GM21786 (cell line): Measurements from ENCODE around the gene ZNF107.
"Not testable (repeated sequence)": the region's sequence is repeated elsewhere in the genome, so short reads cannot be mapped to it uniquely, and the experiment has no call there.

Experiments
- ATAC-seq: cut with Tn5 transposase; IDR thresholded peaks from one replicate; pipeline ENCODE4 v1.9.1; 2021; ENCODE audit not compliant: unreplicated experiment

The ZNF107 gene

DNA sequence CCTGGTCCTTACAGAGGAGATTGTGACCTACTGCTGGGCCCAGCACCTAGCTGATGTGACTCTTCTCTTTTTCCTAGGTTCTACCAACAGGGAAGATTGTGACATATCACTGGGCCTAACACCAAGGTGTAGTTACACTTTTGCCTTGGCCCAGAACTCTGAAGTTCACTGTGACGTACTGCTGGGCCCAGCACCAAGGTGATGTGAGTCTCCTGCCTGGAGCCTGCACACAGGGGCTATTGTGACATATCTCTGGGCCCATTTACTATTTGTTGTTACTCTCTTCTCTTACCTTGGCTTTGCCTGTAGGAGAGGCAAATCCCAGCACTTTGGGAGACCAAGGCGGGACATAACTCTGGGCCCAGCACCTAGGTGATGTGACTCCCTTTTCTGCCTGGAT, 23.1 kb upstream of the ZNF107 start:
- ATAC-seq = no peak

DNA sequence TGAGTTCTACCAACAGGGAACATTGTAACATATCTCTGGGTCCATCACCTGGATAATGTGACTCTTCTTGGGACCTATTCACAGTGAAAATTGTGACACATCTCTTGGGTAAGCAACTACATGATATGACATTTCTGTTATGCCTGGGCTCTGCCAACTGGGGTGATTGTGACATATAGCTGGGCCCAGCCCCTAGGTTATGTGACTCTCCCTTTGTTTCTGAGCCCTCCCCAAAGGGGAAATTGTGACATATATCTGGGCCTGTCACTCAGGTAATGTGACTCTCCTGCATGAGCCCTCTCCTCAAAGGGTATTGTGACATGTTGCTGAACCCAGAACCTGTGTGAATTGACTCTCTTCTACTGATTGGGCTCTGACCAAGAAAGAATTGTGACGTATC, 22.4 kb upstream of the ZNF107 start:
- no peak for ATAC-seq

DNA sequence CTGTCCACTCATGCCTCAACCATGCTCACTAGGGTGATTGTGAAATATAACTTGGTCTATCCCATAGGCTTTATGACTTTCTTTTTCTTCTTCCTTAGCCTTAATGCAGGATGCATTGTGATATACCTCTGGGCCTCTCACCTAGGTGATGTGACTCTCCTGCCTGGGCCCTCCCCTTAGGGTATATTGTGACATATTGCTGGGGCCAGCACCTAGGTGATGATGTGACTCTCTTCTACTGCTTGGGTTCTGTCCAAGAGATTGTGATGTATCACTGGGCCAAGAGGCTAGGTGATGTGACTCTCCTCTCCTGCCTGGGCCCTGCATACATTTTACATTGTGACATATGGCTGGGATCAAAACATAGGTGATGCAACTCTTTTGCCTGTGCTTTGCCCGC, 14.7 kb upstream of the ZNF107 start:
- no peak for ATAC-seq

DNA sequence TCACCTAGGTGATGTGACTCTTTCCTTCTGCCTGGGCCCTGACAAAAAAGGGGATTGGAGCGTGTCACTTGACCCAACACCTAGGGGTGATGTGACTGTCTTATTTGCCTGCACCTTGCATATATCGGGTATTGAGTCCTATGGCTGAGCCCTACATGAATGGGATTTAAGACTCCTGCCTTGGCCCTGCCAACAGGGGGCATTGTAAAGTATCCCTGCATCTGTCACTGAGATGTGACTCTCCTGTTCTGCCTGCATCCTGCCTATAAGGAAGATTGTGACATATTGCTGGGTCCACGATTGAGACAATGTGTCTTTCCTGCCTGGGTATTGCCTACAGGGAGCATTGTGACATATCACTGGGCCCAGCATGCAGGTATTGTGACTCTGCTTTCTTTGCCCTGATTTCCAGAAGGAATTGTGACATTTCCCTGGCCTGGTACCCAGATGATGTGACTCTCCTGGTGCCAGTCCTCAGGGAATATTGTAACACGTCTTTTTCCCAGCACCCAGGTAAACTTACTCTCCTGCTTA, 14.2 kb upstream of the ZNF107 start:
- ATAC-seq = no peak

DNA sequence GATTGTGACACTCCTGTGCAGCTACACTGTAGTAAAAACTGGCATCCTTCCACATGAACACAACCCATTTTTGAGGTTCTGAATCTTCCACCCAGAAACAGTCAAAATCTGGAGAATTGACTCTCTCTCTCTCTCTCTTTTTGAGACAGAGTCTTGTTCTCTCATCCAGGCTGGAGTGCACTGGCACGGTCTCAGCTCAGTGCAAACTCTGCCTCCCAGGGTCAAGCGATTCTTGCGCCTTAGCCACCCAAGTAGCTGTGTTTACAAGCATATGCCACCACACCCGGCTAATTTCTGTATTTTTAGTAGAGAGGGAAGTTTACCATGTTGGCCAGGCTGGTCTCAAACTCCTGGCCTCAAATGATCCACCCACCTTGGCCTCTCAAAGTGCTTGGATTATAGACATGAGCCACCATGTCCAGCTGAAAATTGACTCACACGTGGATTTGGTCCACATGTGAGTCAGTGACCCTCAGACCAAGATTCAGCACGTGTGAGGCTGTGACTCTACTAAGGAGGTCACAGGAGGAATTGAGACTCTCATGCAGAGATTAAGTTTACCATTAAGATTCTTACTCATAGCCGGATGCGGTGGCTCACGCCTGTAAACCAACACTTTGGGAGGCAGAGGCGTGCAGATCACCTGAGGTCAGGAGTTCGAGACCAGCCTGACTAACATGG, 12.1 kb upstream of the ZNF107 start:
- no peak for ATAC-seq

DNA sequence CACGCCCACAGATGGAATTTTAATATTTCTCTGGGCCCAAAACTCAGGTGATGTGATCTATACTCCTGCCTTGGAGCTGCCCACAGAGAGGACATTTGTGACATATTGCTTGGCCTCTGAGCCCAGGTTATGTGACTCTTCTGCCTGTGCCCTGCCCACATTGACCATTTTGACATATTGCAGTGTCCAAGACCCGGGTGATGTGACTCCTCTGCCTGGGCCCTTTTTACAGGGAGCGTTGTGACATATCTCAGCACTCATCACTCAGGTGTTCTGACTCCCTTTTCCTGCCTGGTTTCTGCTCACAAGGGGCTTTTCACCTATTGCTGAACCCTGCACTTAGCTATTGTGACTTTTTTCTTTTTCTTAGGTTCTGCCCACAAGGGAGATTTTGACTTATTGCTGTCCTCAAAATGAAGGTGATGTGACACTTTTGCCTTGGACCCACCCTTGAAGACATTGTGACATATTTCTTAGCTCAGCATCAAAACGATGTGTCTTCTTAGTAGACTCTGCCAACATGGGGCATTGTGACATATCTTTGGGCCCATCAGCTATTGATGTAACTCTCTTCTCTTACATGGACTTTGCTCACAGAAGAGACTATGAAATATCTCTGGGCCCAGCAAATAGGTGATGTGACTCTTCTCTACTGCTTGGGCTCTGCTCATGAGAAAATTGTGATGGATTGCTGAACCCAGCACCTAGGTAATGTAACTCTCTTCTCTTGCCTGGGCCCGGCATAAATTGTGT, 11.0 kb upstream of the ZNF107 start:
- no peak for ATAC-seq

DNA sequence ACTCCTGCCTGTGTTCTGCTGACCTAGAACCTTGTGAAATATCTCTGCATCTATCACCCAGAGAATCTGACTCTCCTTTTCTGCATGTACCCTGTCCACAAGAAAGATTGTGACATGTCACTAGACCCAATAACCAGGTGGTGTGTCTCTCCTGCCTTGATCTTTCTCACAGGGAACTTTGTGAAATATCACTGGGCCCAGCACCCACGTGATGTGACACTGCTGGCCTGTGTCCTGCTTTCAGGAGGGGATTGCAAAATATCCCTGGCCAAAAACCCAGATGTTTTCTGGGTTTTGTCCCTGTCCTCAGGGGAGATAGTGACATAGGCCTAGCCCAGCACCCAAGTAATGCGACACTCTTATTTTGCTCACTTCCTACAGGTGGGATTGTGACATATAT, 10.1 kb upstream of the ZNF107 start:
- no peak for ATAC-seq

DNA sequence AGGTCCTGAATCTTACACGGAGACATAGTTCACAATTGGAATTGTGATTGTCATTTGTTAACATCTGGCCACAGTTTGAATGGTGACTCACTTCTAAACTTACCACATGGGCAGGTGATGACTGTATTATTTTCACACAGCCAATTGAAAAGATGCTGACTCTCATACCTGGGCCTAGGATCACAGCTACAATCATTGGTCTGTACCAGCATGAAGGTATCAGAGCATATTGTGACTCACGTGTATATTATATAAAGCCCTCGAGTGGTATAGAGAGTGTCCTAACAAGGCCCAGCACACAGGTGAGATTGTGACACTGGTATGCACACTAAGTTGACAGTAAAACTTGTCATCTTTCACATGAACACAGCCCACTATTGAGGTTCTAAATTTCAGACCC, 9.4 kb upstream of the ZNF107 start:
- ATAC-seq = no peak

DNA sequence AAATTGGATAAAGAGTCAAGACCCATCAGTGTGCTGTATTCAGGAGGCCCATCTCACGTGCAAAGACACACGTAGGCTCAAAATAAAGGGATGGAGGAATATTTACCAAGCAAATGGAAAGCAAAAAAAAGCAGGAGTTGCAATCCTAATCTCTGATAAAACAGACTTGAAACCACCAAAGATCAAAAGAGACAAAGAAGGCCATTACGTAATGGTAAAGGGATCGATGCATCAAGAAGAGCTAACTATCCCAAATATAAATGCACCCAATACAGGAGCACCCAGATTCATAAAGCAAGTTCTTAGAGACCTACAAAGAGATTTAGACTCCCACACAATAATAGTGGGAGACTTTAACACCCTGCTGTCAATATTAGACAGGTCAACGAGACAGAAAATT, 3.8 kb upstream of the ZNF107 start:
- not testable (repeated sequence) for ATAC-seq

DNA sequence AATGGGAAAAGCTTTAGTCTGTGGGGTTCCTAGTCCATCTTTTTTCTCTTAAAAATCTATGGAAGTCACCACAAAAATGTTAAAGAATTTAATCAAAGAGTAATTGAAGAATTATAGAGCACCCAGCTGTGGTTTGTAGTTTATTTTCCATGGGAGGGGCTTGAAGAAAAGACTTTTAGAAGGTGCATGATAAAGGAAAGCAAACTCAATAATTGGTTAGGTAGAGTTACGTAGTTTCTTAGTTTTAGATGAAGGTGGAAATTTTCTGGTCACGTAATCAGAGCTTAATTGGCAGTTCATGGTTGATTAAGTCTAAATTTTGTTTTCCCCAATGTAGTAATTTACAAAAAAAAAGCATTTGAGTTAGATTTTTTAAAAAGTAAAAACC, 724 bp downstream of the ZNF107 start:
- no peak for ATAC-seq

DNA sequence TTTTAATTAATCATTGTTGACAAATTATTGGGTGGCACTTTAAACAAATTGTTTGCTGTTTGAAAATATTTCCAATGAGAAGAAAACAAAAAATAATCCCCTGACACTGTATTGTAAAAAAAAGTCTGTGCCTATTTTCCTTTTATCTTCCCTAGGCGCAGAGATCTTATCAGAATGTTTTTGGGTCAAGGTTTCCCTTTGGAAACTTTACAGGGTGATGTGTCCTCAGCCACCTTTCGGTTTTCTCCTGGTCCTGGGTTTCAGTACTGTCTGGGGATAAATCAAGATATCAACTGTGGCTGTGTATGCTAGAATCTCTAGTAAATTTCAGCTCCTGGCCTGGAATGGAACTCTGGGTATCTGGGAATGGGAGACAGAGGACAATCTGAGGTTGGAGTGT, 1.4 kb downstream of the ZNF107 start:
- no peak for ATAC-seq

DNA sequence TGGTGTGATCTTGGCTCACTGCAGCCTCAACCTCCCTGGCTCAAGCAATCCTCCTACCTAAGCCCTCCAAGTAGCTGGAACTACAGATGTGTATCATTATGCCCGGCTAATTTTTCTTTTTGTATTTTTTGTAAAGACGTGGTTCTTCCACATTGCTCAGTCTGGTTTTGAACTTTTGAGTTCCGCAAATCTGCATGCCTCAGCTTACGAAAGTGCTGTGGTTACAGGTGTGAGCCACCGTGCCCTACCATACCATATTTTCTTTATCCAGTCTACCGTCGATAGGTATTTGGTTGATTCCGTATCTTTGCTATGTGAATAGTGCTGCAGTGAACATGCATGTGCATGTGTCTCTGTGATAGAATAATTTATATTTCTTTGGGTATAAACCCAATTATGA, 6.5 kb downstream of the ZNF107 start:
- no peak for ATAC-seq

DNA sequence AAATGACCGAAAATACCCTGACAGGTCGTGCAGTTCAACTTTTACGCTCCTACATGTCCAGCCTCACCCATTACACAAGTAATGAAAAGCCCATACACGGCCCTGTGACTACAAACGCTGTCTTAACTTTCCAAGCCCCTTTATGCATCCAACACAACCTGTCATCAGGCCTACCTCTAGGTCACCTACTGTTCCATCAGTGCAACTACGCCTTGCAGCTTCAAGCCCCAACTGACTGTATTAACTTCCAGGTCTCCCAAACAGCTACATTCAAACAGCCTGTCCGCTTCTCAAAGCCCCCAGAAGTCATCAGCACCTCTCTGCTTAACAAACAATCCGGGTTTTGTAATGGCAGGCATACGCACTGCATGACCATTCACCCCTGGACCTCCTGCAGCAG, 19.2 kb downstream of the ZNF107 start:
- no peak for ATAC-seq

DNA sequence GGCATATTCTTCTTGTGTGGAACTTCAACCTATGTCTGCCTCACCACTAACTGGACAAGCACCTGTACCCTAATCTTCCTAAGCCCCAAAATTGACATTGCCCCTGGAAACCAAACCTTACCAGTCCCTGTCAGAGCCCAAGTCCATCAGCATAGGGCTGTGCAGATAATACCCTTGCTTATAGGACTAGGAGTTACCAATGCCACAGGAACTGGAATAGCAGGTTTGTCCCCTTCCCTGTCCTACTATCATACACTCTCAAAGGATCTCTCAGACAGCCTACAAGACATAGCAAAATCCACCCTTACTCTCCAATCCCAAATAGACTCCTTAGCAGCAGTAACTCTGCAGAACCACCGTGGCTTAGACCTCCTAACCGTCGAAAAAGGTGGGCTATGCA, 19.8 kb downstream of the ZNF107 start:
- no peak for ATAC-seq

DNA sequence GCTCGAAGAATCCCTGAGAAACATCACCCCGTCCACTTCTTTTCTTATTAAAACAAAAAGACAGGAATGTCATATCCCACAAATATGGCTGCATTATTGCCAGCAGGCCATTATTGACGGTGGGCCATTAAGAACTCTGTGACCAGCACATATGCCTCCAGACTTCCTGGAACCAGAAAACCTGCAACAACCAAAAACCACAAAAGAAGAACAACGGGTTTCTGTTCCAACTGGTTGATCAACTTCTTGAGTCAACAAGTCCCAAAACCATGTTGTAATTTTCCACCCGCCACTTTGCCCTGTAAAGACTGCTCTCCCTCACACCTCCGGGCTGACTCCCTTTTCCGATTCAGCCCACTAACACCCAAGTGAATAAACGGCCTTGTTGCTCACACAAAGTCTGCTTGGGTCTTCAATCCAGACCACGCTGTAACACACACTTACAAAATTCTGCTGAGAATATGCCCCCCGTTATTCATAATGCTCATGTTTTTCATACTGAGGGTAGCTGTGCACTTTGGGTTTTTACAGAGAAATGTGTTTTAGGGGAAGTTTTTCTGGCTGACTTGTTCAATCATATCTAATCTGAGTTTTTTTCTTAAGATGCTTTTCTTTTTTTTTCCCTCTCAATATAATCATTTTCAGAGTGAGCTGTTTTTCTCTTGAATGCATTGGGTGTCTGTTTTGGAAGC, 20.7 kb downstream of the ZNF107 start:
- peak; percentile 68 for ATAC-seq

DNA sequence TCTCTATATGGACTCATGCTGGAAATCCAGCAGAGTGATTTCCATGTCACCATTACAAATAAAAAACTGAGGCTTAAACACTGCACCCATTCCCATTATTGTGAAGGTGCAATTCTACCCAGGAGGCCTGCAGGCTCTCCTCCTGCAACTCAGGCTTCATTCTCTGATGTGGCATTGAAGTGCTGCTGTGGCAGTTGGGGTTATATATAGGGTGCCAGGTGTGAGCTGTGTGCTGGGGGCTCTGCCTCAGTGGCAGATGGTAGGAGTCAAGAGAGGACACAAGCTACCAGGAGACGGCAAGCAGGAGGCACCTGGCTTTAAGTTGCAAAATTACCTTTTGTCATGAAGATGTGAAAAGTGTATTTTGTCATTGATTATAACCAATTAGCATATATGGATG, 21.3 kb downstream of the ZNF107 start:
- no peak for ATAC-seq

DNA sequence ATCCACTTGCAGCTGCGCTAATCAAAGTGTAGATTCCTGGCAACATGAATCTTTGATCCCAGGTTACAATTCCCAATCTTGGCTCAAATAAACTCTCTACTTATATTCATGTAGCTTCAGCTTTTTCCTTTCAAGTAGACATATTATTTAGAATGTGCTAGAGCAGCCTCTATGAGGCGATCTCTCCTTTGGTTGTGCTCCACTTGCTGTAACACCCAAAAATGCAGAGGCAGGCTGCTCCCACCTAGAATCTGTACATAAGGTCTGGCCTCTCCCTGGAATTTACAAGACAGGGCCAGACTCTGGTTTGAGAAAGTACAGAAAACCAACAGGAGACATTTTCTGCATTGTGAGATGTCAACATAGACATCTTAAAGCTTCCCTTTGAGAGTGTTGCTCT, 23.1 kb downstream of the ZNF107 start:
- ATAC-seq = no peak

DNA sequence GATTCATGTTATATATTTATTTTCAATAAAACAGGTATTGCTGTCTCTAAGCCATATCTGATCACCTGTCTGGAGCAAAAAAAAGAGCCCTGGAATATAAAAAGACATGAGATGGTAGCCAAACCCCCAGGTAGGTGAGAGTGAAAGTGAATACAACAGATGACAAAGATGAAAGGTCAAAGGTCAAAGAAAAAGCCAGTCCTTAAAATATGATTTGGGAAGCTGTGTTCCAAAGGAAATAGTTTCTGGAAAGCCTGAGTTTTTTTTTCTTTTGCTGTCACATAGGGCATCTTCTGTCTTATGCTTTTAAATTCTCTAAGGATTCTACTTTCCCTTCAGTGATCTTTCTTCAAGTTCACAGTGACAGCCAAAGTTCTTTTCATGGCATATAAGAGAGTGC, 25.9 kb downstream of the ZNF107 start:
- ATAC-seq = no peak

DNA sequence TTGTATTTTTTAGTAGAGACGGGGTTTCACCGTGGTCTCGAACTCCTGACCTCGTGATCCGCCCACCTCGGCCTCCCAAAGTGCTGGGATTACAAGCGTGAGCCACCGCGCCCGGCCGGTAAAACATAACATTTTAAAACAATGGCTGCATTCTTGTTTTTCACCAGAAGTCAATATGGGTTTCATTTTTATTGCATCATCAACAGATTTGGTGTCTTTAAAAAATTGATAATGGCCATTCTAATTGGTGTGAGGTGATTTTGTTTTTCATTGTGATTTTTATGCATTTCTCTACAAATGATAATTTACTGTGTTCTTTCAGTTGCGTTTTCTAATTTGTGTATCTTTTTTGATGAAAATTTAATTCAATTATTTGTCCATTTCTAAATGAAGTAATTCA, 31.9 kb downstream of the ZNF107 start:
- ATAC-seq = not testable (repeated sequence)

DNA sequence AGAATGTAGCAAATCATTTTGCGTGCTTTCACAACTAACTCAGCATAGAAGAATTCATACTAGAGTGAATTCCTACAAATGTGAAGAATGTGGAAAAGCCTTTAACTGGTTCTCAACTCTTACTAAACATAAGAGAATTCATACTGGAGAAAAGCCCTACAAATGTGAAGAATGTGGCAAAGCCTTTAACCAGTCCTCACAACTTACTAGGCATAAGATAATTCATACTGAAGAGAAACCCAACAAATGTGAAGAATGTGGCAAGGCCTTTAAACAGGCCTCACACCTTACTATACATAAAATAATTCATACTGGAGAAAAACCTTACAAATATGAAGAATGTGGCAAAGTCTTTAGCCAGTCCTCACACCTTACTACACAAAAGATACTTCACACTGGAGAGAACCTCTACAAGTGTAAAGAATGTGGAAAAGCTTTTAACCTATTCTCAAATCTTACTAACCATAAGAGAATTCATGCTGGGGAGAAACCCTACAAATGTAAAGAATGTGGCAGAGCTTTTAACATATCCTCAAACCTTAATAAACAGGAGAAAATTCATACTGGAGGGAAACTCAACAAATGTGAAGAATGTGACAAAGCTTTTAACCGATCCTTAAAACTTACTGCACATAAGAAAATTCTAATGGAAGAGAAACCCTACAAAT, 40.8 kb downstream of the ZNF107 start:
- no peak for ATAC-seq

DNA sequence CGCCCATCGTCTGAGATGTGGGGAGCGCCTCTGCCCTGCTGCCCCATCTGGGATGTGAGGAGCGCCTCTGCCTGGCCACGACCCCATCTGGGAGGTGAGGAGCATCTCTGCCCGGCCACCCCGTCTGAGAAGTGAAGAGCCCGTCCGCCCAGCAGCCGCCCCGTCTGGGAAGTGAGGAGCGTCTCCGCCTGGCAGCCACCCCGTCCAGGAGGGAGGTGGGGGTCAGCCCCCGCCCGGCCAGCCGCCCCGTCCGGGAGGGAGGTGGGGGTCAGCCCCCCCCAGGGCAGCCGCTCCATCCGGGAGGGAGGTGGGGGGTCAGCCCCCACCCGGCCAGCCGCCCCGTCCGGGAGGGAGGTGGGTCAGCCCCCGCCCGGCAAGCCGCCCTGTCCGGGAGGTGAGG, 52.0 kb downstream of the ZNF107 start:
- ATAC-seq = not testable (repeated sequence)
